Measurements from ENCODE around the gene SH3BP2. TPM values are rescaled to one million over a fixed set of nuclear protein-coding genes. Genes with fewer than 3 reads are reported as not detected.

The SH3BP2 gene
- polyA plus RNA-seq, 1 of the 3 experiments (the other 2 are of a cell fraction), result 25.2 TPM

DNA sequence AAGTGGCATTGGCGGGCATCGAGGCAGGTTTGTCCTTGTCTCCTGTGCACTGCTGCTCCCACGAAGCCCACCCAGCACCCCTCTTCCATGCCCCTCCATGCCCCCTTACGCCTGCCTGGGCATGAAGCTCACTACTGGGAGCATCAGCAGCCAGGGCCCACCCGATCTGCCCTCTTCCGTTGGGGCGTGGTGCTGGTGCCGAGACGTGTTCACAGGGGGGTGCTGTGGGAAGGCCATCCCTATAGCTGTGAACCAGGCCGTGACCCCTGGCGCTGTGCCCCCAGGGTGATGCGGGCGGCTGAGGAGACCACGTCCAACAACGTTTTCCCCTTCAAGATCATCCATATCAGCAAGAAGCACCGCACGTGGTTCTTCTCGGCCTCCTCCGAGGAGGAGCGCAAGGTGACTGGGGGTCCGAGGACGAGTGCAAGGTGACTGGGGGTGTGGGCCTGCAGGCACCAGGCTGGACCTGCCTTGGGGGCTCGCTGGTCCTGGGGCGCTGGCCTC, 31.5 kb downstream of the SH3BP2 start:
- CTCF ChIA-PET, result interaction anchor here (1.6 kb wide), 1 partner anchor 604 kb away, joined by 3 read pairs; no protein-coding TSS in a partner anchor
- Histone ChIP-seq H3K79me2 (ENCODE audit: insufficient read depth) (peaks cover 7% of the 10 kb centered on the region), H3K9ac (no peak overlapping the region), H4K20me1 (ENCODE audit: insufficient read depth) (no peaks in the 10 kb centered on the region), H3K4me3 (ENCODE audit: low read depth in 2 of 2, low read length in 1 of 2) (no peak overlapping the region), H3K4me2 (no peak overlapping the region), H2AFZ (ENCODE audit: low read depth) (no peak overlapping the region), H3F3A (replicated peaks; ENCODE audit: insufficient read depth) (no peaks in the 10 kb centered on the region), H3K9me3 (no peaks in the 10 kb centered on the region), H3K4me1 (ENCODE audit: control insufficient read depth in 1 of 2, insufficient read depth in 2 of 2, low read depth in 1 of 2, low read length in 1 of 2) (peaks cover 0 to 7% of the 10 kb centered on the region in 2 experiments; a peak in 1 of 4 replicates), H3K9me2 (no peaks in the 10 kb centered on the region), H3K36me3 (replicated peaks in 1 of 2; ENCODE audit: control insufficient read depth in 1 of 2, insufficient read depth in 2 of 2, low read length in 1 of 2) (peaks cover 0 to 5% of the 10 kb centered on the region in 2 experiments), H3K27ac (ENCODE audit: low read depth in 2 of 2, low read length in 1 of 2) (no peak overlapping the region), H3K27me3 (ENCODE audit: insufficient read depth) (no peaks in the 10 kb centered on the region)
- no peak for DNase-seq
- 87% methylated on average over 12 of the region's 24 CpGs for WGBS (ENCODE audit: low lambda C conversion rate)
- TF ChIP-seq TEAD4 (IDR thresholded peaks at IDR 0.05; ENCODE audit: borderline replicate concordance, insufficient read depth) (no peak), FOXJ3 (CRISPR knock-in tag; IDR thresholded peaks at IDR 0.05) (no peak), RFX5 (IDR thresholded peaks at IDR 0.05; ENCODE audit: low read length) (no peak), TCF12 (IDR thresholded peaks at IDR 0.05) (no peak), TAF1 (IDR thresholded peaks at IDR 0.05; ENCODE audit: borderline replicate concordance, low read depth, low read length) (no peak), RCOR1 (IDR thresholded peaks at IDR 0.05; ENCODE audit: low read length) (no peak), GABPA (IDR thresholded peaks at IDR 0.05; ENCODE audit: low read depth) (no peak), SIN3A (IDR thresholded peaks at IDR 0.05; ENCODE audit: borderline replicate concordance, low read depth, low read length) (no peak), RXRA (IDR thresholded peaks at IDR 0.05; ENCODE audit: borderline replicate concordance, low read depth) (no peak), FOXM1 (IDR thresholded peaks at IDR 0.05; ENCODE audit: low read depth) (no peak), CHD2 (IDR thresholded peaks at IDR 0.05; ENCODE audit: low read length, partially characterized antibody) (no peak), IRF3 (IDR thresholded peaks at IDR 0.05; ENCODE audit: low read depth, low read length) (no peak), RAD21 (IDR thresholded peaks at IDR 0.05; ENCODE audit: low read length) (no peak), GATA2 (CRISPR knock-in tag; IDR thresholded peaks at IDR 0.05) (no peak), NFIC (IDR thresholded peaks at IDR 0.05; ENCODE audit: borderline replicate concordance) (no peak), FOSL2 (IDR thresholded peaks at IDR 0.05; ENCODE audit: borderline replicate concordance, low read depth) (no peak)
- TF ChIP-seq, protein P1, sequence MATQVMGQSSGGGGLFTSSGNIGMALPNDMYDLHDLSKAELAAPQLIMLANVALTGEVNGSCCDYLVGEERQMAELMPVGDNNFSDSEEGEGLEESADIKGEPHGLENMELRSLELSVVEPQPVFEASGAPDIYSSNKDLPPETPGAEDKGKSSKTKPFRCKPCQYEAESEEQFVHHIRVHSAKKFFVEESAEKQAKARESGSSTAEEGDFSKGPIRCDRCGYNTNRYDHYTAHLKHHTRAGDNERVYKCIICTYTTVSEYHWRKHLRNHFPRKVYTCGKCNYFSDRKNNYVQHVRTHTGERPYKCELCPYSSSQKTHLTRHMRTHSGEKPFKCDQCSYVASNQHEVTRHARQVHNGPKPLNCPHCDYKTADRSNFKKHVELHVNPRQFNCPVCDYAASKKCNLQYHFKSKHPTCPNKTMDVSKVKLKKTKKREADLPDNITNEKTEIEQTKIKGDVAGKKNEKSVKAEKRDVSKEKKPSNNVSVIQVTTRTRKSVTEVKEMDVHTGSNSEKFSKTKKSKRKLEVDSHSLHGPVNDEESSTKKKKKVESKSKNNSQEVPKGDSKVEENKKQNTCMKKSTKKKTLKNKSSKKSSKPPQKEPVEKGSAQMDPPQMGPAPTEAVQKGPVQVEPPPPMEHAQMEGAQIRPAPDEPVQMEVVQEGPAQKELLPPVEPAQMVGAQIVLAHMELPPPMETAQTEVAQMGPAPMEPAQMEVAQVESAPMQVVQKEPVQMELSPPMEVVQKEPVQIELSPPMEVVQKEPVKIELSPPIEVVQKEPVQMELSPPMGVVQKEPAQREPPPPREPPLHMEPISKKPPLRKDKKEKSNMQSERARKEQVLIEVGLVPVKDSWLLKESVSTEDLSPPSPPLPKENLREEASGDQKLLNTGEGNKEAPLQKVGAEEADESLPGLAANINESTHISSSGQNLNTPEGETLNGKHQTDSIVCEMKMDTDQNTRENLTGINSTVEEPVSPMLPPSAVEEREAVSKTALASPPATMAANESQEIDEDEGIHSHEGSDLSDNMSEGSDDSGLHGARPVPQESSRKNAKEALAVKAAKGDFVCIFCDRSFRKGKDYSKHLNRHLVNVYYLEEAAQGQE (IDR thresholded peaks at IDR 0.05; ENCODE audit: low read depth, low read length), result no peak
- POLR2A ChIA-PET, result no interaction called here

Data from SK-N-SH (cell line).